GM21447 (cell line): ENCODE results near the gene NFATC2.

Experiments used
- ATAC-seq: cut with Tn5 transposase; IDR thresholded peaks from one replicate; pipeline ENCODE4 v1.9.1; 2021; ENCODE audit not compliant: unreplicated experiment

The NFATC2 gene

DNA sequence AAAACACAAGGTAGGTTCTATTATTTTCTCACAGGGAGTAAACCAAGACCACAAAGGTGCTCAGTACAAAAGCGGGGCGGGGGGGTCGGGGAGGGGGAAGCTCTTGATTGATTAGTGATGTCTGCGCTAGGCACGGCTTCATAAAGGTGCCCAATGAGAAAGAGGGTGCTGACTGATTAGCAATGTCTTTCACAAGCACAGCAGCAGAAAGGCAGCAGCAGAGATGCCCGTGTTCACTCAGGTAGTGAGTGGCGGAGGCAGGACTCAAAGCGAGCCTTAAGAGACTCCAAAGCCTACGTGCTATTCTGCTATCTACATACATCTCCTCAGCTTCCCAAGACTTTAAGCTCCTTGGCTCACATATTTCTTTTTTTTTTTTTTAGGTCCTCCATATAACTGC is 20.3 kb downstream of the NFATC2 start:
- no peak for ATAC-seq

DNA sequence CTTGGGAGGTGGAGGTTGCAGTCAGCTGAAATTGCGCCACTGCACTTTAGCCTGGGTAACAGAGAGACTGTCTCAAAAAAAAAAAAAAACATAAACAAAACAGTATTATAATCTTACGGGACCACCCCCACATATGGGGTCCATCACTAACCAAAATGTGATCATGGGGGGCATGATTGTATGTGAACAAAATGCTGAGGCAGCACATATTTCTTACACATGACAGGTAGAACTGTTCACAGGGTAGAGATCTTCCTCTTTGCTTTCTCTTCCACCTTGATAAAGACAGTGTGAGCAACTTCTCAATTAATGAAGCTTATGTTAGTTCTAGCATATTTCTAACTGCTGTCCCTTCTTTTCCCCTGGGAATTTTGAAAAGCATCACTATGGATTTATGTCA is 24.7 kb downstream of the NFATC2 start:
- no peak for ATAC-seq

DNA sequence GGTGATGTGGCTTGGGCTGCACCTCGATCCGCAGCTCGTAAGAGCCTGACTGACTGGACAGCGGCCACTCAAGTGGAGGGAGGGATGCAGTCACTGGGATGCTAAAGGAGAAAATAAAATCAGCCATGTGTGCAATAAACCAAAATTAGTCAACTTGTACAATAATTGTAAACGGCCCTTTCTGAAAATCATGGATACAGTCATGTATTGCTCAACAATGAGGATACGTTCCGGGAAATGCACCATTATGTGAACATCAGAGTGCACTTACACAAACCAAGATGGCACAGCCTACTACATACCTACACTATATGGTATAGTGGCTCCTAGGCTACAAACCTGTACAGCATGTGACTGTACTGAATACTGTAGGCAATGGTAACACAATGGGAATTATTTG is 25.7 kb downstream of the NFATC2 start:
- no peak for ATAC-seq

DNA sequence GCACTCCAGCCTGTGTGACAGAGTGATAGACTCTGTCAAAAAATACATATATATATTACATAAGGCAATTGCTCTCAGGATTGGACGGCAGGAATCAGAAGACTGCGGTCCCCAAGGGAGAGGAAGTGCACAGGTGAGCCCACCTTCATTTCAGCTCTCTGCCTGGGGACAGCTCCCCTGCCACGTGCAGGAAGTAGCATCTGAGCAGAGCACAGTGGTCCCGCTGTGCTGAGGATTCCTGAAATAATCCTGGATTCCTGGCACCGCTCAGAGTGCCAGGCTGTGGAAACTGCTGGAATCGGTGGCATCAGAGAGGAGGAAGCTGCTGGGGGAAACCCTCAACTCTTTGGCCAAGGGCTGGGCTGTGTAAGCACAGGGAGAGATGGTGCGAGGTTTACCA is 27.7 kb downstream of the NFATC2 start:
- no peak for ATAC-seq

DNA sequence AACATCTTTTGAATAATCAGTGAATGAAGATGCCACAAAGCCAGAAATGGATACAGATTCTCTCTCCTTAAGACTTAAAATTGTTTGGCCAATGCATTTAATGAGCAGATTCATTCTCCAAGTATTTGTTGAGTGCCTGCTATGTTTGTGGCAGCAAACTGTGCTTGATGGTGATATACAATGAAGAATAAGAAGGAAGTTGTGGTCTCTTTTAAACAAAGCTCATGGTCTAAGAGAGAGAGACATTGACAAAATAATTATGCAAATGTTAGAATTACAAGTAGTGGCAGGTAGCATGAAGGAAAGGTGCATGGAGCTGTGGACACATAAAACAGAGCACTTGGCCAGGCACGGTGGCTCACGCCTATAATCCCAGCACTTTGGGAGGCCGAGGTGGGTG is 28.3 kb downstream of the NFATC2 start:
- no peak for ATAC-seq

DNA sequence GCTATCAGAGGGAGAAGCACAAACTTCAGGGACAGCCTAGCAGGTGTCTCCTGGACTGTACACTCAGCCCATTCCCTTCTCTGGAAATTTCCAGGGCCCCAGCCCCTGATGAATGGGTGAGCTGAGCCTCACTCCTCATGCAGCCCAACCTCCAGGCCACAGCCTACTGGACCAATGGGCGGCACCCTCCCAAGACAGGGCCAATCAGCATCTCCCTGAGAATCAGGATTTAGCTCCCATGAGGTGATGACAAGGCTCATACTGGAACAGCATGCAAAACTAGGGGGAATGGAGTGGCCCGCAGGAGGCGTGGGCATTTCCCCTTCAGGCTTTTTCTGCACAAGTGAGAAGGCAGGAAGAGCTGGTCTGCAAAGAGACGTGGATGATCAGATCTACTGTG is 29.0 kb downstream of the NFATC2 start:
- no peak for ATAC-seq

DNA sequence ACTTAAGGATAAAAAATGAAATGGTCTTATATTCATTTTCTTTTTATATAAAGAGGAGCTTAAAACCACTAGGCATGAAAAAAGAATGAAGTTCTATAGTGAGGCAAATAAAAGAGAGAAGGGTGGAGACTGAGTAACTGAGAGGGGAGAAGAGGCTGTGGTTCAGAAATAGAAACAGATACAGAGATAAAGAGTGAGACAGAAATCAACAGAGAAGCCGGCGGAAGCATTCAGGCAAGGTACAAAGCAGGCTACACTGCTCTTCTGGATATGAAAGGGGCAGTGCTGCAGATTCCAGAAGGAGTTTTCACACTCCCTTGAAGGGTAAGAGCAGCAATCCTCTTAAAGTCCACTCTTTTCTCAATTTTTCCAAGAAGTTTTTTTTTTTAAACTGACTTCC is 29.9 kb downstream of the NFATC2 start:
- ATAC-seq = no peak

DNA sequence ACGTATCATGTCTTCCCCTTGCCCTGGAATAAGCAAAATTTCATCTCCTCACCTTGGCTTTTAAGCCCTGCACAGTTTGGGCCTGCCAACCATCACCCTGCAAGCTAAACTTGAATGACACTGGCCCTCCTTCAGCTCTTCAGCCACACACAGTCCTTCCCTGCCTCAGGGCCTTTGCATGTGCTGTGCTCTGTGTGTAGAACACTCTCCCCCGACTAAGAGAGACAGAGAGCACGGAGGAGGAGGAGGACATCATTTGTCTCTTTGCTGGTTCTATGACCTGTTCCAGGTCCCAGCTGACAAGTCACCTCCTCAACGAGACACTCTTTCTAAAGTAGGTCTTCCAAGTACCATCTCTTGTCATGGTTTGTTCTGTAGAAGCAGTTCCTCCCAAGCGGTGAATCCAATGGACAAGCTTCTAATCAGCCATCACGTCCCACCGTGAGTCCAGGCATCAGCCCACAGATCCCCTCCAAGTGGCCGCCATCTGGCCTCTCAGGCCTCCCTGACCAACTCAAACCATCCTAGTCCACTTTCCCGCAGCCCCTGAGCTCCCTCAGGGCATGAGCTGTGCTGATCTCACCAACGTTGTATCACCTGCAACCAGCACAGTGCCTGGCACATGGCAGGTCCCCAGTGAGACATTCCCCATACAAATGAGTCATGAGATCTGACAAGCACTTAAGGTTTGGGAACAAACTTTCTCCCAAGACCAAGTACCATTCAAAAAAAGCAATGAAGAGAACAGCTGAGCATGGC is 30.5 kb downstream of the NFATC2 start:
- no peak for ATAC-seq

DNA sequence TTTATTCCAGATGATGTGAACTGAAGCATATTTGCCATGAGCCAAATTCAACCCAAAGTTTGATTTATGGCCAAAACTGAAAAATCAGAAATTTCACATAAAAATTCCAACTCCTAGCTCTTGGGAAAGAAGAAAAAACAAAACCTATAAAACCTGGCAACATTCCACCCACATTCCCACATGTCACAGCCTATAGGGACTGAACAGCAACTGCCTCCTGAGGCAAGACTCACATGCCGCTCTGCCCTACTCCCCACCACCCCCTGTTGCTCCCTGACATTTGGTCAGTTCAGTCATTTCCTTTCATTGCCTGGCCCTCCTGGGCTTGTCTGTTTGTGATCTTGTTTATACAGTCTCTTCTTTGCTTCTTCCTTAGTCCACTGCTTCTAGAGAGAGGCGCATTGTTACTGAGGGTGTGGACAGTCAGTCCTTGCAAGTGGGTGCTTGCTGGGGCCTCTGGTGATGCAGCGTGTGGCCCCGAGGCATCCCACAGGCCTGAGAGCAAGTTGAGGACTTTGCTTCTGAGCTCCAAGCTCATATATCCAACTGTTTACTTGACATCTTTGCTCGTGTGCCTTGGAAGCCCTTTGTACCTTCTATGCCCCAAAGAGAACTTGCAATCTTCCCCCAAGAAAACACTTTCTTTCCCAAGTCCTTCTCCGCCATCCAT is 31.4 kb downstream of the NFATC2 start:
- no peak for ATAC-seq

DNA sequence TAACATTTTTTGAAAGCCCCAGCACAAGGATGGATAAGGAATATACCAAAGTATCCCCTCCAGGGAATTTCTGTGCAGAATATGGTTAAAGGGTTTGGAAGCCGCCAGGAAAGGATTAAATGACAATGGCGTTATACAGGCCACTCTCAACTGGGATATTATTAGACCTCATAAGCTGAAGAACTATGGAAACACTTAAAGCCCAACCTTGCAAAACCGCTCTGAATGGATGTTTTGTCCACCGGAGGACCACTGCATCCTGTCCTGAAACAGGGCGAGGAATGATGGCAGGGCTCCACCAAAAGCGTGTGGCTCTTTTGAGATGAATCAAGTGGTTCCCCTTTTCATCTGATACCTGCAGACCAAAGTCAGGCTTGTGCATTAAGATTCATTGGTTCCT is 32.4 kb downstream of the NFATC2 start:
- ATAC-seq = no peak

DNA sequence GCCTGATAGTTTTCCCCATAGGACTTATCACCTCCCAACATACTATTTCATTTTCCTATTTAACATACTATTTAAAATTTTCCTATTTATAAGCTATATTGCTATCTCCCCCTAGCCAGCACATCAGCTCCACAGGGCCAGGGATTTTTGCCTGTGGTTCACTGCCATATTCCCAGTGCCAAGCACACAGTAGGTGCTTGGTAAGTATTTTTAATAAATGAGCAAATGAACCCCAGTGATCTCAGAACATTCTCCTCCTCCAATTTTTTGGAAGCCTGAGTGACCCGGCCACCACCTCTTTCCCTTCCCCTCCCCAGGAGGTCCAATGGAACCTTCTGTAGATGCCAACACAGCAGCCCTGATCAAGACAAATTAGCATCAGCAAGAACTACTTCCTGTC is 33.3 kb downstream of the NFATC2 start:
- ATAC-seq = no peak

DNA sequence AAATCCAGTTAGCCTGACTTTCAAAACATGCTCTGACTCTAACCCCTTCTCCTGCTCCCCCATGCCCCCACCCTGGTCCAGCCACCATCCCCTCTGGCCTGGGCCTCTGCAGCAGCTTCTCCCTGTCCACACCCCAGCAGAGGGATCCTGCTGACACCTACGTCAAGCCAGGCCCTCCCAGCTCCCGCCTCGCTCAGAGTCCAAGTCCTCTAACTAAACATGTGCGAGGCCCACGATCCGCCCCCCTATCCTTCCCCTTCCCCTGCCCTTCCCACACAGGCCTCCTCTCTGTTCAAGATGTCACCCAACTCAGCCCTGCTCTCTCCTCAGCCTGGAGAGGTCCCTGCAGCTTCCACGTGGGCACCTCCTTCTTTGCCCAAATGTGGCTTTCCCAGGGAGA is 33.7 kb downstream of the NFATC2 start:
- no peak for ATAC-seq

DNA sequence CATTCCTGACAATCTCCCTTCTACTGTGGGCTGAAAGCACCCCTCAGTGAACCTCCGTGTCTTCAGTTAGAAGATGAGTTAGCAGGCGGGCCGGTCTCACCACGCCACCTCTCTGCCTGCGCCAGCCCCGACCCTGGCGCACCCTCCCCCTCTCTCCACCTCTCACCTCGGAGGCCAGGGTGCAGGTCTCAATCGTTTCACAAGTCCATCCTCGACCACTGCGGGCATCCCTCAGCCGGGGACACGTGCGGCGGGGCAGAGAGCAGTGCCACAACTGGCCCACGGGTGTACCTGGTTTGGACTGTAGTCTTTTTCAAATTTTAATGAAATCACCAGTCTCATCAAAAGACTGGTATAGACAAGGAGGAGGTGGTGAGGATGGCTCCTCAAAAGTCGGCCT is 34.4 kb downstream of the NFATC2 start:
- ATAC-seq = no peak

DNA sequence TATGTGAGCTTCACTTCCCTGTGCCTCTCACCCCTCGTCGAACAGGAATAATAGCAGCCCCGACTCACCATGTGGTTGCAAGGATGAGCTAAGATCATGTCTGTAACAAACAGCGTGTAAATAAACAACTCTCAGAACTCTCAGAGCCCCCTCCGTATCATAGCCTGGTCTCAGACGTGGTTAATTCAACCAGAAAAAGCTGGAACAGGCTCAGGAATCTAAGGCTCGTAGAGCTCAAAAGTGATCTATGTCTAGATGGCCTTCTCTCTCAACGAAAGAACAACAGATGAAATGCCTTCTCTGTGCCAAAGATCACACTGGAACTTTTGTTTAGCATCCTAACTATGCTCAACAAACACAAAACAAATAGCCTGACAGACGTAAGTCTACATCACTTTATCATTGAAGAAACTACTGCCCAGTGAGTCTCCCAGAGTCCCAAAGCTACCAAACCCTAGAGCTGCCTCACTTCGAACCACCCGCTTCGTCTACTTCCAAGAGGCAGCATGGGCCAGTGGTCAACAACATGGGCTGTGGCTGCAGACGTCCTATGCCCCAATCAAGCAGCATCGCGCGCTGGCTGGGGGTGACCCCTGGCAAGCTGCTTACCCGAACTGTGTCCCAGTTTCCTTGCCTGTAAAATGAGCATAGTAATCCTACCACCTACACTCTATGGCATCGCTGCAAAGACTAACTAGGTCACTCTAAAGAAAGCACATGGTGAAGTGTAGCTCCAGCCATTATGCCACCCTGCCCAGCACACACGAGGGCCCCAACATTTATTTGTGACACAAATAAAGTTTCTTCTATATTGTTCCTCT is 35.1 kb downstream of the NFATC2 start:
- no peak for ATAC-seq

DNA sequence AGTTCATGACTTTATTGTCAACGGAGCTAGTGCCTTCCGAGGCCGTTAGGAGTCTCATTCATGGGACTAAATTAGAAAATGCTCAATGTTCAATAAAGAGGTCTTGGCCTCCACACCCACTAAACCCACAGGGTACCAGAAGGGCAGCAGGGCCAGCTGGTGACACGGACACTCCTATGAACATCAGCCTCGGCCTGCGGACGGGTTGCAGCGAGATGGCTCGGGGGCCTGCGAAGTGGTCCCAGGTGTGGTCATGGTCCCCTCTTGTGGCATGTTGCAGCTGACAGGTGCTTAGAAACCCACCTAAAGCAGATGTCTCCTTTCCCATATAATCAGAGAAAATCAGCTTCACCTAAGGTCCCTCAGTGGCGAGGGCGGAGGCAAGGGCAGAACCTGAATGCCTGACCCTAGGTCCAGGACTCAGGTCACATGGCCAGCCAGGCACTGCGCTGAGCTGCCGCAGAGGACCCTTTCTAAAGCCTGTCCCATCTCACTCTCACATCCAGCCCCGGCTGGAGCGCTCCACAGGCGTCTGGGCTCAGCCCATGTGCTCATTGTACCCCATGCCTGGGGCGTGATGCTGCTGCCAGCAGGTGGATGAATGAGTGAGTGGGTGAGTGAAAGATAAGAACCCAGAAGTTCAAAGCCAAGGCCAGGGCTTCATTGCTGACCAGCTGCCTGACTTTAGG is 35.8 kb downstream of the NFATC2 start:
- ATAC-seq = no peak

DNA sequence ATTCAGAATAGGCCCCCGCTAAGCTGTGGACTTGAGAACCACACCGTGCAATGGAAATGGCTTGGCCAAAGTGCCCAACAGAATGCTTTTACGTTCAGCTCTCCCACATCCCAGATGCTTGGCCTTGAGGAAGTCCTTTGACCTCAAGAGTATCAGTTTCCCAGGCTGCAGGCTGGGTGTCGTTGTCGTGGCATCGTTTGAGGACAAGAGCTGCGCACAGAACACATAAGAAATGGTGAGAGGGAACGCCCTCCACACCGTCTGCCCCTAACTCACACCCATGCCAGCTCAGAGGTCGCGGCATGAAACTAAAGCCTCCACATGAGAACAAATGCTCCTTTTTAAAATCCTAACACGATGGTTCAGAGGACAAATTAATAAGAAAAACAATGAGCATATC is 37.0 kb downstream of the NFATC2 start:
- ATAC-seq = no peak

DNA sequence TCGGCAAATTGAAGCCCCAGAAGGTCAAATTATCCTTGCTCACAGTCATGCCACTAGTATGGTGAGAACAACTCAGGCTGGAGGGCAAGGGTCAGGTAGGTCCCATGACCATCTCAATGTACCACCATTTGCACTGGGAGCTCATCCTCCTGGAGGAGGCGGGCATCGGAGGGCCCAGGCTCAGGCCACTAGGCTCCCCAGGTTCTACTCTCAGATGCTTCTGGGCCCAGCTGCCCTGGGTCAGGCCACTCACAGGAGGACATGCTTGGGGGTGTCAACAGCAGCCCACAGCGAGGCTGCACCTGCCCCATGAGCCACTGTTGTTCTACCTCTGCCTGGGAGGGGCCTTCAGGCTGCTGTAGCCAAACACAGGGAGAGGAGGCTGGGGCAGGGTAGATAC is 39.1 kb downstream of the NFATC2 start:
- ATAC-seq = no peak

DNA sequence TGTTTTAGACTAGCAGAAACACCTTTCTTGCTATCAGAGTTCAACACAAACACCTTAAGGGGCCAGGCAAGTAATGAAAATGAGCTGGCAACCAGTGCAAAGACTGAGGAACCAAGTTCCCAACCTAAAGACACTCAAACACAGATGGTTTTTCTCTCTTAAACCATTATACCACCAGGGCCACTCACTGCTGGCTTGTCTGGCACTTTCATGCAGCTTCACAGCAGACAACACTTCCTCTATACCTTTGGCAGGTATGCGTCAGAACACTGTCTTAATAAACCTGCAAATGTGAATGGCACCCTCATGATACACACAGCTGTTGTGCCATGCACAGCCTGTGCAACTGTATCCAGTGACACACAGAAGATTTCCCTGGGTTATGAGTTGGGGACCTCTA is 41.6 kb downstream of the NFATC2 start:
- no peak for ATAC-seq

DNA sequence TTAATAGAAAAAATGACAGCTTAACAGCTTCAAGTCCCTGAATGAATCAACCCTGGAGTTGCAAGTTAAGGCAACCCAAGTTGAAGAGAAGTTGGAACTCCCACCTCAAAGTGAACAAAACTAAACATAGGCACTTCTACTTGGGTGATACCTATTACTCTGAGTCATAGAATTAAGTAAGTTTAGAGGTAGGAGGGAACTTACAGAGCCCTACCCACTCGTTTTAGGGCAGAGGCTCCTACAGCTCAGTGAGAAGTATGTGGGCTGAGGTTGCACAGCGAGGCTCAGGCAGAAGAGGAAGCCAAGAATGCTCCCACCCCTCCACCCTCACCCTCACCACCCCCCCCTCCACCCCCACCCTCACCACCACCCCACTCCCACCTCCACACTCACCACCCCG is 42.2 kb downstream of the NFATC2 start:
- peak; percentile 63 for ATAC-seq

DNA sequence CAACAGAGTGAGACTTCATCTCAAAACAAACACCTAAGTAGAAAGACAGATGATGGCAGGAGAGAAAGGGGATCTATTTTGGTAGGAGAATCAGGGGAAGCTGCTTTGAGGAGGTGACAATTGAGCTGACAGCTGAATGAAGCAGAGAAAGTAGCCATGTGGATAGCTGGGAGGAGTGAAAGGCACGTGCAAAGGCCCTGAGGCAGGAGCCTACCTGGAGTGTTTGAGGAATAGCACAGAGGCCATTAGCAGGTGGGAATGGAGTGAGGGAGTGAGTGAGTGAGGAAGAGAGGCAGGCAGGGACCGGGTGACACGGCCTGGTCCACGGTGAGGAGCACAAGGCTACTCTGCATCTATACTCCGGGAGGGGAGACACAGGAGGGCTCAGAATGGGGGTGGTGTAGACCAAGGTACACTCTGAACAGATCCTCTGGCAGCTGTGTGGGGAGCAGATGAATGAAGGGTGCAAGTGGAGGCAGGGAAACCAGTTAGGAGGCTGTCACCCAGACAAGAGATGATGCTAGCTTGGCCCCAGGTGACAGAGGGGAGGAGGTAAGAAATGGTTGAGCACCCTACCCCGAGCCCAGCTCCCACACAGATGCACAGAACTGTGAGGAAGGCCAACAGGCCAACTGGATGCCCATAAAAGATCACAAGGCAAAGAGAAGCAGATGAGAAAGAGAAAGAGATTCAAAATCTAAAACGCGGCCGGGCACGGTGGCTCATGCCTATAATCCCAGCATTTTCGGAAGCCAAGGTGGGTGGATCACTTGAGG is 43.6 kb downstream of the NFATC2 start:
- no peak for ATAC-seq
